Adrenal gland (tissue), 5 donors: ENCODE measurements around the gene ABCF1.
A peak's percentile ranks its signal among the peaks of the same experiment; 100 is the strongest.

ENCODE experiments used
- CTCF ChIP-seq, 6 experiments: fragments of 450-650 bp in 4 of 6; fragments of 200-600 bp in 2 of 6; sonication (generic) in 1 of 6; IDR thresholded peaks; 1 replicate in 5 of 6; 2 replicates in 1 of 6; pipeline versions ENCODE4 v1.5.1 to v1.8.0; 2016 to 2021; ENCODE audit warnings: antibody characterized with exemption in 6 of 6, mild to moderate bottlenecking in 2 of 6, moderate library complexity in 1 of 6
- POLR2A ChIP-seq, 2 donors: fragments of 450-650 bp; IDR thresholded peaks; one replicate each; pipeline ENCODE4 v1.6.1; 2017; ENCODE audit warnings: antibody characterized with exemption in 2 of 2, mild to moderate bottlenecking in 2 of 2, moderate library complexity in 1 of 2
- donor health status: DM: no; HTN: no; CAD: no.

DNA sequence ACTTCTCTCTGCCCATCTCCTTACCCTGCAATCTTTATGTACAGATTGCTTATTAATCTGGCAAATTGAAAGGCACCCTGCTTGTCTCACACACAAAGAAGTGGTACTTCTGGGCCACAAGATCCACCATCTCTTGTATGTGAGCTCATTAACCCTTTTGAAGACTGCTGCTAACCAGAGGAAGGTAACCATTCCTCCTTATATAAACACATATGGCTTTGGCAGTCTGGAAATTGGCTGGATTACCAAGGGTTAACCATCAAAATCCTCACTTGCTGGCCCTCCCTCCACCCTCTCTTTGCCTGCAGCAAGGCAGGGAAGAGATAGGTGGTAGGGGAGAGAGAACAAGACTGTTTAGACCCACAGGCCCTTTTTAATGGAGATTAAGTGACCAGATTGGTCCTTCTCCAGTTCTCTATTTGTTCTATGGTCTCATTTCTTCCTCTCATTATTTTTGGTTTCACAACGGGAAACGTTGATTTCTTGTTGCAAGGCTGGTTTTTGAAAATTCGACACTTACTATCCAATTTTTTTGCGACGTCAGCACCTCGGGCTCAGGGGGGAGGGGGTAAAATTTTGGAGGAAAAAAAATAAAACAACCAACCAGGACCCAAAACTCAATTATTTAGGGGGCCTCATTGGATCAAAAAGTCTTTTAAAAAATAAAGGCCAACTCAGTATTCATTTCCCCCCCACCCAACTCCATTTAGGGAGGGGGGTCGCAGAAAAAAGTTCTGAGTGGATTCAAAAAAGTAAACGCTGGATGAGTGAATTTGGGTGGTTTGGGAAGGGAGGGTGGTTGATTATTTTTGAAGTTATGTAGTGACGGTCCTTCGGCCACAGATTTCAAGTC lies 44.9 kb downstream of the ABCF1 start:
- TF ChIP-seq CTCF (IDR thresholded peaks at IDR 0.05) (peak in 1 of 6 experiments; percentile 9), POLR2A (IDR thresholded peaks at IDR 0.05) (peak; percentile 33 to 64)
